Activated T-helper 17 cell treated with anti-CD3 and anti-CD28 coated beads, Interleukin-2, amount 50 U/mL, for 72 hours (primary cell): Measurements from ENCODE around the gene G2E3. TPM values are rescaled to one million over a fixed set of nuclear protein-coding genes. Genes with fewer than 3 reads are reported as not detected.

Source experiments
- ATAC-seq: fragments of 150-1000 bp; cut with Tn5 transposase; replicated peaks from 2 replicates; pipeline ENCODE4 v1.10.0; 2021; ENCODE audit warnings: mild to moderate bottlenecking, moderate library complexity
- H3K27ac Mint-ChIP-seq: one replicate; pipeline ENCODE4 v1.8.0; 2022; ENCODE audit warnings: mixed read lengths
- H3K27me3 Mint-ChIP-seq: one replicate; pipeline ENCODE4 v1.8.0; 2022; ENCODE audit warnings: mixed read lengths
- H3K36me3 Mint-ChIP-seq: one replicate; pipeline ENCODE4 v1.8.0; 2022; ENCODE audit warnings: low read depth, mild to moderate bottlenecking, mixed read lengths
- H3K4me1 Mint-ChIP-seq: one replicate; pipeline ENCODE4 v1.8.0; 2022; ENCODE audit warnings: mixed read lengths
- H3K4me3 Mint-ChIP-seq: one replicate; pipeline ENCODE4 v1.8.0; 2022; ENCODE audit warnings: mild to moderate bottlenecking, mixed read lengths
- H3K9me3 Mint-ChIP-seq: one replicate; pipeline ENCODE4 v1.8.0; 2022; ENCODE audit warnings: mixed read lengths
- total RNA-seq, 2 donors: library from RNA; stranded (reverse); gene quantifications; one replicate each; pipeline ENCODE4 v1.2.3, GENCODE V29; 2022

Gene G2E3
- total RNA-seq, 2 donors from 2014 or later = 30.0 to 40.5 TPM

DNA sequence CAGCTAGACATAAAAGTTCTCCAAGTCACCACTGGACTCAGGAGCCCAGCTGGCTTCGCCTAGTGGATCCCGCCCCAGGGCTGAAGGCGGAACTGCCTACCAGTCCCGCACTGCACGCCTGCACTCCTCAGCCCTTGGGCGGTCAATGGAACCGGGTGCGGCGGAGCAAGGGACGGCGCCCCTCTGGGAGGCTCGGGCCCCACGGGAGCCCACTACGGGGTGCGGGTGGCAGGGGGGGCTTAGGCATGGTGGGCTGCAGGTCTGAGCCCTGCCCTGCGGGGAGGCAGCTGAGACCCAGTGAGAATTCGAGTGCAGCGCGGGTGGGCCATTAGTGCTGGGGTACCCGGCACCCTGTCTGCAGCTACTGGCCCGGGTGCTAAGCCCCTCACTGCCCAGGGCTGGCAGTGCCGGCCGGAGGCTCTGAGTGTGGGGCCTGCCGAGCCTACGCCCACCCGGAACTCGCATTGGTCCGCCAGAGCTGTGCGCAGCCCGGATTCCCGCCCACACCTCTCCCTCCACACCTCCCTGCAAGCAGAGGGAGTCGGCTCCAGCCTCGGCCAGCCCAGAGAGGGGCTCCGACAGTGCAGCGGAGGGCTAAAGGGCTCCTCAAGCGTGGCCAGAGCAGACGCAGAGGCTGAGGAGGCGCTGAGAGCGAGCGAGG is 11.4 kb upstream of the G2E3 start:
- H3K27me3 Mint-ChIP-seq = peaks cover 20% of the 10 kb centered on the region
- no peaks in the 10 kb centered on the region for H3K36me3 Mint-ChIP-seq
- H3K27ac Mint-ChIP-seq = no peak overlapping the region
- H3K4me3 Mint-ChIP-seq = no peak overlapping the region
- ATAC-seq = no peak
- H3K4me1 Mint-ChIP-seq = no peaks in the 10 kb centered on the region
- H3K9me3 Mint-ChIP-seq = no peaks in the 10 kb centered on the region

DNA sequence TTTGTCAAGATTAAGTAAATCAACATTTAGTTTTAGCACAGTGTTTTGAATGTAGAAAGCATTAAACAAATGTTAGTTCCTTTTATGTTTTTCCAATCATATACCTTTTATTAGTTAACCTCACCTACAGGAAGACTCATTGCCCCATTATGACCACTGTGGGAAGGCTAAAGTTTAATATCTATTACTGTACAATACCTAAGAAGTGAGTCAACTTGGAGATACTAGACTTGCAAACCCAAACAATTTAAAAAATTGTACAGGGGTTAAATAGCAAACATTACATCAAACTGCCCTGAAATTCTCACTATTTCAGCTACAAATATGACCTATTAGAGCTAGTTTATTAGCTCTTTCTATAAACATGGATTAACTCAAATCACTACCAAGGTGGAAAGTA is 8.6 kb upstream of the G2E3 start:
- Mint-ChIP-seq H3K36me3 (no peaks in the 10 kb centered on the region), H3K9me3 (no peaks in the 10 kb centered on the region), H3K4me1 (peaks cover 4% of the 10 kb centered on the region), H3K27me3 (peaks cover 22% of the 10 kb centered on the region), H3K27ac (no peak overlapping the region), H3K4me3 (no peak overlapping the region)
- no peak for ATAC-seq

DNA sequence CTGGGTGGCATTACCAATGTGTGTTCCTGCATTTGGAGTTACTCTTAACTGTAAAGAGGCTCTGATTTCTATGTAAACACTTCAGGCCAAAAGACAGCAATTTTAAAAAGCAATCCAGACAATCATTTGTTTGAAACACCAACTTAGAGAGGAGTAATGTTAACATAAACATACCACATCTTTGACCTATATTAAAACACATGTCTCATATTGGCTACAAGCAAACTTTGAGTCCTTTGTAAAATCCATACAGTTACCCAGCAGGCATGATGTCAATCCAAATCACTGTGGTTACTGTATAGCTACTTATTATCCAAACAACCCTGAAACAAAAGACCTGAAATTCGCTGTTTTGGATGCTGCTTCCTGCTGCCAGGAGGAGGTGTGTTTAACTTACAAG is 7.5 kb upstream of the G2E3 start:
- no peaks in the 10 kb centered on the region for H3K9me3 Mint-ChIP-seq
- no peak for ATAC-seq
- H3K27me3 Mint-ChIP-seq = peaks cover 22% of the 10 kb centered on the region
- no peaks in the 10 kb centered on the region for H3K36me3 Mint-ChIP-seq
- H3K27ac Mint-ChIP-seq = no peak overlapping the region
- no peak overlapping the region for H3K4me3 Mint-ChIP-seq
- peaks cover 4% of the 10 kb centered on the region for H3K4me1 Mint-ChIP-seq

DNA sequence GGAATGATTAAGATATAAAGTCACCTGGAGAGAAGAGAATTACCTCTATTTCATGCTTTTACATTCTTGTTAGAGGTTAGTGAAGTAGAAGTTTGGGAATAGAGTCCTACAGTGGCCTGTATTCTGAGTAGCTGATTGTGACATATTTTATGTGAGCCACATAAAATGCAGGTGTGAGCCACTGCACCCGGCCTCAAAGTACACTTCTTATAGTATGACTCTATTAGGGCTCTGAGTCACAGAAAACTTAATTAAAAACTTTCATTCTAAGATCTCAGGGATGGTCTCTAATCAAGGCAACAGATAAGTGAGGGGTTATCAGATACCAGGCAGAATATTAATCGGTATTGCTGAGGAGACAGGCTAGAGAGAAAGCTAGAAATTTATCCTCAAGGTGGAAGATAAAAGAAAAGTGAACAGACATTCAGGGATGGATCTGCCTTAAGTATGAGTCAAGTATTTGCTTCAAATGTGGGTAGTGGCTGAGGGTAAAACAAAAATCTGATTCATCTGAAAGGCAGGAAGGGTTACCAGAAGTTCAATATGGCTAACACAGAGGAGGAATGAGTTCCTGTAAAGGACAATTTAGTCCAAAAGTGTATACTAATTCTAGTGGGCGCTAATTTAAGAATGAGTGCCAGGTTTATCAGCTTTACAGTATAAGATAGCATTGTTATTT is 5.5 kb upstream of the G2E3 start:
- ATAC-seq = peak; percentile 87
- peaks cover 4% of the 10 kb centered on the region for H3K4me1 Mint-ChIP-seq
- H3K27me3 Mint-ChIP-seq = peaks cover 17% of the 10 kb centered on the region
- no peaks in the 10 kb centered on the region for H3K36me3 Mint-ChIP-seq
- H3K4me3 Mint-ChIP-seq = no peak overlapping the region
- no peak overlapping the region for H3K27ac Mint-ChIP-seq
- no peaks in the 10 kb centered on the region for H3K9me3 Mint-ChIP-seq

DNA sequence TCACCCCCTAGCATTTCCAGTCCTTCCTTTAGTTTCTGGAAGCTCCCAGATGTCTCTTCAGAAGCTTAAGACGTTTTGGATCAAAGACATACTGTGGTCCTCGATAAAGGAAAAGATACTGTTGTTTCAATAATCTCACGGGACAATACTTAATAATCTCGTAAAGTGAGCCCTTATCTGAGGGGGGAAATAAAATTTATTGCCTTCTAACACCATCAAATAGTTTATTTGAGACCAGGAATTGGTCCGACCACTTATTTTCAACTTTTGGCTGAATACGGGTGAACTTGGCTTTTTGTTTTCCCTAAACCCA is 640 bp upstream of the G2E3 start:
- peaks cover 23% of the 10 kb centered on the region for H3K4me1 Mint-ChIP-seq
- ATAC-seq = no peak
- peak overlapping the region; percentile 95 for H3K4me3 Mint-ChIP-seq

DNA sequence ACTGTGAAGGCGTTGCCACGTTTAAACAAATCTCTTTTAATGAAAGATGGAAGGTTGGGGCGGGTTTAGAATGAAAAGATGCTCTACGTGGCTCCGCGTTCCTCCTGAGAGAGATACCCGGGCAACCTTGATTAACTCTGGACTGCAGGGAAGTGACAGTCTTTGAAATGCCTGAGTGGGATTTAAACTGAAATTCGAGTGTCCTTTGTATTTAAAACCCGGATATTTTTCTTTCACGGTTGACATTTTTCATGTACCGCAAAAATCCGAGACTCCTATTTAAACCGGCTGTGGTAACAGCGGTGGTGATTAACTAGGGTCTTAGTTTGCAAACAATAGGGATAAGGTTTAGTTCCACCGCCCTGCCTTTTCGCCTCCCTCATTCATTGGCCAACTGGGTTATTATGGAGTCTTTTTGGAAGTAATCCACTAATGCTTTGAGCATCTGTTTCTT is 707 bp downstream of the G2E3 start:
- Mint-ChIP-seq H3K27ac (peak overlapping the region; percentile 96), H3K4me1 (peaks cover 22% of the 10 kb centered on the region), H3K9me3 (no peaks in the 10 kb centered on the region), H3K27me3 (no peaks in the 10 kb centered on the region), H3K4me3 (peak overlapping the region; percentile 95), H3K36me3 (peaks cover 42% of the 10 kb centered on the region)
- ATAC-seq = peak; percentile 30

More for the DNA sequence above, 640 bp upstream of the G2E3 start:
- Mint-ChIP-seq H3K27ac (peak overlapping the region; percentile 96), H3K27me3 (peaks cover 2% of the 10 kb centered on the region), H3K9me3 (no peaks in the 10 kb centered on the region), H3K36me3 (peaks cover 32% of the 10 kb centered on the region)

DNA sequence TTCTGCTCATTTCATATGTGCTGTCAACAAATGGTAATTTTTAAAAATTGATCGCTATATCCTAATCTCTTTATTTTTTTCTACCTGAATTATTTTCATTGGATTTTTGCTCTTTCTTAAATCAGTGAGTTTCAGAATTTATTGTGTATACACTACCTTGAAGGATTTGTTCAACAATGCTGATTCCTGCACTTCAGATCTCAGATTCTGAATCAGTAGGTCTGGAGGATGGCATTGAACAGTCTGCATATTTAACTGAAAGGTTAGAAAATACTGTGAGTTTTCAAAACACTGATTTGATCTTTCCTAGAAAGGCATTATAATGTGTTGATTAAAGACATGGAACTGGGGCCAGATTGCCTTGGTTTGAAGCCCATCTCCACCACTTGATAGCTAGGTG is 1.6 kb downstream of the G2E3 start:
- Mint-ChIP-seq H3K36me3 (peaks cover 45% of the 10 kb centered on the region), H3K4me3 (peak overlapping the region; percentile 95), H3K9me3 (no peaks in the 10 kb centered on the region), H3K4me1 (peaks cover 22% of the 10 kb centered on the region), H3K27ac (peak overlapping the region; percentile 21), H3K27me3 (no peaks in the 10 kb centered on the region)
- no peak for ATAC-seq

DNA sequence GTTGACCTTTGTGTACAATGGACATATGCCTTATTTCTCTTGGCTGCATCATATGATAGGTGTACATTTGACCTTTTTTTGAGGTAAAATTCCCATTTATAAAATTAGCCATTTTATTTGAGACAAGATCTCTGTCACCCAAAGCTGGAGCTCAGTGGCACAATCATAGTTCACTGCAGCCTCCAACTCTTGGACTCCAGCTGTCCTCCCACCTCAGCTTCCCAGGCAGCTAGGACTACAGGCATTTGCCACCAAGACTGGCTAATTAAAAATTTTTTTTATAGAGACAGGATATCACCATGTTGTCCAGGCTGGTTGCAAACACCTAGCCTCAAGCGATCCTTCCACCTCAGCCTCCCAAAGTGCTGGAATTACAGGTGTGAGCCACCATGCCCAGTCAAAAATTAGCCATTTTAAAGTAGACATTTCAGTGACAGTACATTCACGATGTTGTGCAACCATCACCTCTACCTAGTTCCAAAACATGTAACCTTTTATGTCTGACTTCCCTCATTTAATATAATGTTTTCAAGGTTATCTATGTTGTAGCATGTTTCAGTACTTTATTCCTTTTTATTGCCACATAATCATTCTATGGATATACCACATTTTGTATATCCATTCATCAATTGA is 5.4 kb downstream of the G2E3 start:
- Mint-ChIP-seq H3K4me3 (no peak overlapping the region), H3K36me3 (peaks cover 51% of the 10 kb centered on the region), H3K27ac (no peak overlapping the region), H3K4me1 (peaks cover 44% of the 10 kb centered on the region), H3K27me3 (no peaks in the 10 kb centered on the region), H3K9me3 (no peaks in the 10 kb centered on the region)
- ATAC-seq = no peak

DNA sequence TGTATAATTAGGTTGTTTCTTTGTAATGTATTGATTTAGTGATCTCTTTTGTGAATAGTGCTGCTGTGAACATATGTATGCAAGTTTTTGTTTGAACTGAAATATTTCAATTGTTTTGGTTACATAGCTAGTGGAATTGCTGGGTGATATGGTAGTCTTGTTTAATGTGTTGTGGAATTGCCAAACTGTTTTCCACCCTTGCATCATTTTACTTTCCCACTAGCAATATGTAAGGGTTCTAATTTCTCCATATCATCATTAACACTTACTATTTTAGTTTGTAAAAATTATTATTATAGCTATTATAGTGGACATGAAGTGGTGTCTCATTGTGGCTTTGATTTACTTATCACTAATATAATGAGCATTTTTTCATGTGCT is 5.9 kb downstream of the G2E3 start:
- H3K27me3 Mint-ChIP-seq = no peaks in the 10 kb centered on the region
- H3K9me3 Mint-ChIP-seq = no peaks in the 10 kb centered on the region
- no peak for ATAC-seq
- H3K36me3 Mint-ChIP-seq = peaks cover 46% of the 10 kb centered on the region
- H3K27ac Mint-ChIP-seq = no peak overlapping the region
- H3K4me1 Mint-ChIP-seq = peaks cover 49% of the 10 kb centered on the region
- no peak overlapping the region for H3K4me3 Mint-ChIP-seq

DNA sequence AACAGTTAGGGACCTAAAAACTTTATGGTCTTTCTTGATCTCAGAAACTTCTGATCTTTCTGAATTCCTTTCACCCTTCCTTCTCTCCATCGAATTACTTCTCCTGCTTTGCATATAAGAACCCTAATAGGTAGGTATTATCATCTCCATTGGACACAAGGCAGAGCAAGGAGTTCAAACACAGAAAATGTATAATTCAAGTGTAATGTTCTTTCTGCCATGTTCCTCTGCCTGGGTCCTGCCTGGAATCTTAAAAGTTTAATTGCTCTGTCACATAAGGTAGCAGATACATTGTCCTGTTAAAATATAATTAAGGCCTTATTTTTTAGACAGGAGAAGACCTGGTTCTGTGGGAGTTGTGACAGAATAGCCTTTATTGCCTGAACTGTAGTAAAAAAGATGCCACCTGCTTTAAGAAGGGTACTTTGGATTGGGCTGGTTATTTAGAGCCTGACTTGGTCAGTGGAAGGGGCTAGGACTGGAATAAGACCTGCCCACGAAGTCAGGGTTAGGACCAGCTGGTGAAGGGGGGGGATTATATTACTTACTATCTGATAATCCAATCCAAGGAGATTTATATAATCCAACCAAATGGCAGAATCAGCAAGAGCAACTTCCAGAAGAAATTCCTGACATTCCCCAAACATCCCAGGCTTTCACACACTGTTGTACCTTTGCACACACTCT is 10.4 kb downstream of the G2E3 start:
- H3K27ac Mint-ChIP-seq = no peak overlapping the region
- H3K27me3 Mint-ChIP-seq = no peaks in the 10 kb centered on the region
- H3K4me1 Mint-ChIP-seq = peaks cover 54% of the 10 kb centered on the region
- no peak overlapping the region for H3K4me3 Mint-ChIP-seq
- H3K9me3 Mint-ChIP-seq = no peaks in the 10 kb centered on the region
- no peak for ATAC-seq
- H3K36me3 Mint-ChIP-seq = peaks cover 18% of the 10 kb centered on the region

DNA sequence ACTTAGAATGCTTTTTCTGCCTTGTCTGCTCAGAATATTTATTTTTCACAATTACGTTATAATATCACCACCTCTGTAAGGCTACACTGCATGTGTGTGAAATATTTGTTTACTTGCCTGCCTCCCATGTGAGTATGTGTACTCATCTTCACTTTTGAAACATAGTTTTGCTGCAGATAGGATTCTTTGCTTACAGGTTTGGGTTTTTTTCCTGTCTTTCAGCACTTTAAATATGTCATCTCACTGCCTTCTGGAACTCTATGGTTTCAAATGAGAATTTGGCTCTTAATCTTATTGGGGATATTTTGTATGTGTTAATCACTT is 10.9 kb downstream of the G2E3 start:
- peaks cover 60% of the 10 kb centered on the region for H3K4me1 Mint-ChIP-seq
- H3K27ac Mint-ChIP-seq = no peak overlapping the region
- H3K9me3 Mint-ChIP-seq = no peaks in the 10 kb centered on the region
- no peak for ATAC-seq
- H3K4me3 Mint-ChIP-seq = no peak overlapping the region
- no peaks in the 10 kb centered on the region for H3K27me3 Mint-ChIP-seq
- peaks cover 18% of the 10 kb centered on the region for H3K36me3 Mint-ChIP-seq

DNA sequence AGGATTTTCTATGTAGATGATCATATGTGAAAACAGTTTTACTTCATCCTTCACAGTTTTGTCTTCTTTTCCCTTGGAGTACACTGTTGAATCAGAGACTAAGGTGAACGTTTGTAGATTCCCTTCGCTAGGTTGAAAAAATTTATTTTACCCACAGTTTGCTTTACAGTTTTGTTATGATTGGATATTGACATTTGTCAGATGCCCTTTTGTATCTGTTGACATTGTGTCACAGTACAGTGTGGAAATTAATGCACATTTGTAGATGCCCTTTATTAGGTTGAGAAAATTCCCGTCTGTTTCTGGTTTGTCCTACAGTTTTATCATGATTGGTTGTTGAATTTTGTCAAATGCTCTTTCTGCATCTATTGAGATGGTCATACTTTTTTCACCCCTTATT is 13.3 kb downstream of the G2E3 start:
- H3K36me3 Mint-ChIP-seq = peaks cover 8% of the 10 kb centered on the region
- H3K27me3 Mint-ChIP-seq = no peaks in the 10 kb centered on the region
- peaks cover 57% of the 10 kb centered on the region for H3K4me1 Mint-ChIP-seq
- ATAC-seq = peak; percentile 14
- H3K4me3 Mint-ChIP-seq = no peak overlapping the region
- H3K9me3 Mint-ChIP-seq = no peaks in the 10 kb centered on the region
- no peak overlapping the region for H3K27ac Mint-ChIP-seq

DNA sequence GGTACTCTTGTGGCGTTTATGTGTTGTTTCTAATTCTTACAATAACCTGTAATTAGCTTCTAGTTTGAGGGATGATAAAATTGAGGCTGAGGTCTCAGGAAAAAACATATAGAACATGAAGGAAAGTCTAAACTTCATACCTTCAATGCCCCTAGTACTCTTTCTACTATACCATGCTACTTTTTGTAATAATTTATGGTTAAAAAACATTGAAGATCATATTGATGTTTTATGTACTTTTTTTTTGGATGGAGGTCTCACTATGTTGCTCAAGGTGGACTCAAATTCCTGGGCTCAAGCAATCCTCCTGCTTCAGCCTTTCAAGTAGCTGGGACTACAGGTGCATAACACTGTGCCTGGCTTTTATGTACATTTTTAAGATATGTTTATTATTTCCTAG is 13.8 kb downstream of the G2E3 start:
- Mint-ChIP-seq H3K4me3 (no peak overlapping the region), H3K27ac (no peak overlapping the region), H3K9me3 (no peaks in the 10 kb centered on the region), H3K36me3 (peaks cover 8% of the 10 kb centered on the region), H3K27me3 (no peaks in the 10 kb centered on the region), H3K4me1 (peaks cover 57% of the 10 kb centered on the region)
- ATAC-seq = no peak

DNA sequence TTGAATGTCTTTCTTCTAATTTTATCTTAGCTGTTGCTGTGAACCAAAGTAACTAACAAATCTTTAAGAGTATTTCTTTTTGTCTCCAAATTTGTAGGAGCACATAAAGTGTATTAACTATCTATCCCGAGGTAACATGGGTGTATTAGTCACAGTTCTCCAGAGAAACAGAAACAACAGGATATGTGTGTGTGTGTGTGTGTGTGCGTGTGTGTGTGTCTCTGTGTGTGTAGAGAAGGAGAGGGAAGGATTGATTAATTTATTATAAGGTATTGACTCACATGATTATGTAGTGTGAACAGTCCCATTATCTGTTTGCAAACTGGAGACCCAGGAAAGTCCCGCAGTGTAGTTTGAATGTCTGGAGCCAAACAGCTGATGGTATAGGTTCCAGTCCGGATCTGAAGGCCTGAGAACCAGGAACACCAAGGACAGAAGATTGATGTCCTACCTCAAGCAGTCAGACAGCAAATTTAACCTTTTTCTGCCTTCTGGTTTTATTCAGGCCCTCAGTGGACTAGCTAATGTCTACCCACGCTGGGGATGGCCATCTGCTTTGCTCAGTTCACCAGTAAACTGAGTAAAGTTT is 14.4 kb downstream of the G2E3 start:
- no peaks in the 10 kb centered on the region for H3K27me3 Mint-ChIP-seq
- H3K4me1 Mint-ChIP-seq = peaks cover 53% of the 10 kb centered on the region
- ATAC-seq = no peak
- no peak overlapping the region for H3K27ac Mint-ChIP-seq
- peaks cover 8% of the 10 kb centered on the region for H3K36me3 Mint-ChIP-seq
- H3K9me3 Mint-ChIP-seq = no peaks in the 10 kb centered on the region
- H3K4me3 Mint-ChIP-seq = no peak overlapping the region
